Measurements from ENCODE around the gene CHST1. TPM values are rescaled to one million over a fixed set of nuclear protein-coding genes. Genes with fewer than 3 reads are reported as not detected.

The CHST1 gene
- total RNA-seq, 1 donor from 2014 or later = 1.1 TPM

DNA sequence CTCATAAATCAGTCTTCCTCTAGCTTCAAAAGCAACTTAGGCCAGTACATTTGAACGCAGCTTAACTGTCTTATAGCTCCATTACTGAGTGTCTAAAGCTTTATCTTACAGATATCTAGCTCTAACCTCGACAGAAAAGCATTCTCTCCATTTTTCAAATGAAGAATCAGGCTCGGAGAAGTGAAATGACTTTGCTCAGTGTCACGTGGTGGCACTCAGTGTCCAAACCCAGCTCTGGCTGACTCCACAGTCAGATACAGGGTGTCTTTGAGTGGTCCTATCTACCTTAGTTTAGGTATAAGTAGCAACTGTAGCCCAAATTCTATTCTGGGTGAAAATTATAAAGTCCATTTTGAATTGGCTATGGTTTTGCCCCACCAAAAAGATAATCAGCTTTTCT lies 38.7 kb upstream of the CHST1 start:
- Mint-ChIP-seq H3K9me3 (peaks cover 3% of the 10 kb centered on the region), H3K27me3 (ENCODE audit: low read depth) (peaks cover 44% of the 10 kb centered on the region), H3K4me3 (no peak overlapping the region), H3K36me3 (ENCODE audit: low read depth) (no peaks in the 10 kb centered on the region), H3K4me1 (peaks cover 14% of the 10 kb centered on the region), H3K27ac (ENCODE audit: unreplicated experiment) (no peak overlapping the region)
- TF ChIP-seq, protein P1, sequence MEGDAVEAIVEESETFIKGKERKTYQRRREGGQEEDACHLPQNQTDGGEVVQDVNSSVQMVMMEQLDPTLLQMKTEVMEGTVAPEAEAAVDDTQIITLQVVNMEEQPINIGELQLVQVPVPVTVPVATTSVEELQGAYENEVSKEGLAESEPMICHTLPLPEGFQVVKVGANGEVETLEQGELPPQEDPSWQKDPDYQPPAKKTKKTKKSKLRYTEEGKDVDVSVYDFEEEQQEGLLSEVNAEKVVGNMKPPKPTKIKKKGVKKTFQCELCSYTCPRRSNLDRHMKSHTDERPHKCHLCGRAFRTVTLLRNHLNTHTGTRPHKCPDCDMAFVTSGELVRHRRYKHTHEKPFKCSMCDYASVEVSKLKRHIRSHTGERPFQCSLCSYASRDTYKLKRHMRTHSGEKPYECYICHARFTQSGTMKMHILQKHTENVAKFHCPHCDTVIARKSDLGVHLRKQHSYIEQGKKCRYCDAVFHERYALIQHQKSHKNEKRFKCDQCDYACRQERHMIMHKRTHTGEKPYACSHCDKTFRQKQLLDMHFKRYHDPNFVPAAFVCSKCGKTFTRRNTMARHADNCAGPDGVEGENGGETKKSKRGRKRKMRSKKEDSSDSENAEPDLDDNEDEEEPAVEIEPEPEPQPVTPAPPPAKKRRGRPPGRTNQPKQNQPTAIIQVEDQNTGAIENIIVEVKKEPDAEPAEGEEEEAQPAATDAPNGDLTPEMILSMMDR (conservative IDR thresholded peaks at IDR 0.05) = no peak
- DNase-seq (ENCODE audit: low read depth, low spot score) = no peak

DNA sequence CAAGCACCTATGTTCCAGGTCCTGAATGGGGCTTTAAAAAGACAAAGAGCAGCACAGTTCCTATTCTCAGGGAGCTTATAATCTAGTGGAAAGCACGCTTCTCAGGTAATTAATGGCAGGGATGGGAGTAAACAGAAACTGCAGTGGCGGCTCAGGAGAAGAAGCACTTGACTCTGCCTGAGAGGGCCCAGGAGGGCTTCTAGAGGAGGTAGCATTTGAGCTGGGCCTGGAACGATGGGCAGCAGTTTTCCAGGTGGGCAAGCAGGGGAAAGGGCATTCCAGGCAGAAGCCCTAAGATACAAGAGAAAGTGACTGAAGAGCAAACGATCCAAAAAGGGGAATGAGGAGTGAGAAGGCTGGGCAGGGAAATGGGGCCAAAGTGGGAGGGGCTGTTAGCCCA lies 37.1 kb upstream of the CHST1 start:
- Mint-ChIP-seq H3K4me1 (peaks cover 14% of the 10 kb centered on the region), H3K27me3 (ENCODE audit: low read depth) (peaks cover 33% of the 10 kb centered on the region), H3K27ac (ENCODE audit: unreplicated experiment) (no peak overlapping the region), H3K36me3 (ENCODE audit: low read depth) (no peaks in the 10 kb centered on the region), H3K9me3 (peaks cover 3% of the 10 kb centered on the region), H3K4me3 (no peak overlapping the region)
- DNase-seq (ENCODE audit: low read depth, low spot score) = no peak
- TF ChIP-seq, protein P1 (conservative IDR thresholded peaks at IDR 0.05) = no peak

DNA sequence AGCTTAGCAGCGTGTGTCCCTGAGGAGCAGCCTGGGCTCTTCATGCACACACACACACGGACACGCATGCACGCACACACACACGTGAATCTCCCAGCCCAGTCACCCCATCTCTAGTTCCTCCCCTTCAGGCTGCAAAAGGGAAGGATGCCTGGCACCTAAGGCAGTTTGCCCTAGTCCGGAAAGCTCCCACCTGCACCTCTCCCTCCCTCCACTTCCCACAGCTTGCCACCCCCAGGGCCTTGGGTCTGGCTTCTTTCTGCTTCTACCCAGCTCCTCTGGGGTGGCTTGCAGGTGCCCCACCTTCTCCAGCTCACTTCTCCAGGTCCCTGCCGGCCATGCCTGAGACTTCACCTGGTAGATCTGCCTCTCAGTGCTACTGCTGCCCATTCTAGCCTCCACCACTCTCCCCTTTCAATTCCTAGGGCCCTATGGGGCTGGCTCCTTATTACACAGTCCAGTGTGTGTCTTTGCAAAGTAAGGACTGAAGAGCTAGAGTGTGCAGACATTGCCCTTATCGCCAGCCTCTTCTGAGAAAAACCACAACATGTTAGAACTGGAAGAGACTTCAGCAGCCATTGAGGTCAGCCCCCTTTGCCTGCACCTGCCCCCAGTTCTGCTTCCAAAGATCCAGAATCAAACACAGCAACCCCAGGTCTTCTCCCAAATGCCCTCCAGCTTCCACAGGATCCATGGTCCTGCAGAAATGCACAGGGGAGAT lies 33.5 kb upstream of the CHST1 start:
- TF ChIP-seq, protein P1 (conservative IDR thresholded peaks at IDR 0.05) = no peak
- no peak overlapping the region for H3K4me3 Mint-ChIP-seq
- no peaks in the 10 kb centered on the region for H3K36me3 Mint-ChIP-seq (ENCODE audit: low read depth)
- H3K9me3 Mint-ChIP-seq = peaks cover 3% of the 10 kb centered on the region
- DNase-seq (ENCODE audit: low read depth, low spot score) = no peak
- H3K27me3 Mint-ChIP-seq (ENCODE audit: low read depth) = peaks cover 16% of the 10 kb centered on the region
- no peaks in the 10 kb centered on the region for H3K4me1 Mint-ChIP-seq
- H3K27ac Mint-ChIP-seq (ENCODE audit: unreplicated experiment) = no peak overlapping the region

DNA sequence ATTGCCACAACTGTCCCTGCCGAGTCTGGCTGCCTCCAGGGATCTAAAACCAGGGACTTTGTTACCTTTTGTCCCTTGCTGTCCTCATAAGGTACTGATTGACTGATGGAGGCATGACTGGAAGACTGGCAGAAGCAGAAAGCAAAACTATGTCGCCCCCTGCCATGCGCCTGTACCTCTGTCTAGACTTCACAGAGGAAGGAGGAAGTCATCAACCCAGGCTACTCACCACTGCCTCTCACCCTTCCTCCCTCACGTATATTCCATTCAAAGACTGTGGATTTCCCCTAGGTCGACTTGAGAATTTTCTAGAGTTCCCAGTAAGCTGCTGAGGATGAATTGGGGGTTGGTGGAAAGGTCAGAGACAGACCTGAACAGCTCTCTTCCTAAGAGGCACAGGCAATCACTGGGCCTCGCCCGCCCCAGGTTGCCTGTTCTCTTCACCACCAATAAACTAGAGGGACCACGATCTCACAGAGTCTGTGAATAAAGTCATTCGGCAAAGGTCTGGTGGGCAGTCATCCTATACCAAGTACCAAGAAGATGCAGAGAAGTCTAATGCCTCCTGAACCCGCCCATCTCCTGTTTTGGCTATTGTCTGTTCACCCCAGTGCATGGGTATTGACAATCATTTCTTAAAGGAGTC lies 27.5 kb upstream of the CHST1 start:
- no peaks in the 10 kb centered on the region for H3K4me1 Mint-ChIP-seq

DNA sequence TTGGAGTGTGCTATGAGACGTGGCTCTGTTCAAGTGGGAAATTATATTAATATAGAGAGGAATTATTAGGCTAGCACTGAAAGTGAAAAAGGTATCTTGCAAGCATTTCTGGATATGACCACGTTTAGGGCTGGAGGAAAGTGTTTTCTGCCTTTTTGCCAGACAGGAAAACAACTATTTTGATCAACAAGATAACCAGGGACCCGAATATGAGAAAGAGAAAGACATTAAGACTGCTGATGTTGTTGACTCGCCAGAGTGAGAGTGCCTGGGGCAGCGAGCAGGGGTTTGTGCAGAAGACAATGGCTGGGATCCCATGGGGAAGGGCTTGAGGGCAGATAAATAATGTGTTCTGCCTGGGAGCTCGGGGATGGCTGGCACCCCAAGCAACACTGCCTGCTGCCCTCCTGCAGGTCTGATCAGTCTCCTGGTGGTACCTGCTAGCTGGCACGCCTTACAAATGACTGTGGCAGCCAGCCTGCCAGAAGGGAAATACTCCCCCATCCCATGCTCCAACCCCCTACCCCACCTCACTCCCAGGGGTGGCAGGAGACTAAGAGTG lies 23.1 kb upstream of the CHST1 start:
- no peaks in the 10 kb centered on the region for H3K4me1 Mint-ChIP-seq
- TF ChIP-seq, protein P1 (conservative IDR thresholded peaks at IDR 0.05) = no peak
- no peak overlapping the region for H3K27ac Mint-ChIP-seq (ENCODE audit: unreplicated experiment)
- no peaks in the 10 kb centered on the region for H3K9me3 Mint-ChIP-seq
- H3K27me3 Mint-ChIP-seq (ENCODE audit: low read depth) = peaks cover 7% of the 10 kb centered on the region
- H3K4me3 Mint-ChIP-seq = no peak overlapping the region
- H3K36me3 Mint-ChIP-seq (ENCODE audit: low read depth) = no peaks in the 10 kb centered on the region
- no peak for DNase-seq (ENCODE audit: low read depth, low spot score)

More for the DNA sequence above, 27.5 kb upstream of the CHST1 start:
- Mint-ChIP-seq H3K36me3 (ENCODE audit: low read depth) (no peaks in the 10 kb centered on the region), H3K4me3 (no peak overlapping the region), H3K27ac (ENCODE audit: unreplicated experiment) (no peak overlapping the region), H3K9me3 (no peaks in the 10 kb centered on the region), H3K27me3 (ENCODE audit: low read depth) (peaks cover 4% of the 10 kb centered on the region)
- DNase-seq (ENCODE audit: low read depth, low spot score) = no peak
- TF ChIP-seq, protein P1 (conservative IDR thresholded peaks at IDR 0.05) = no peak

Measured in neural crest cell (in vitro differentiated cells).